ENCODE data around the gene FAM228B.

GRCh38 chr2:24132543-24132942 lies 9.3 kb downstream of the FAM228B start:
- TF ChIP-seq AFF4 (CRISPR knock-in tag; IDR thresholded peaks at IDR 0.05) (no peak), CHD2 (IDR thresholded peaks at IDR 0.05; ENCODE audit: low read depth, low read length) (no peak), CBX5 (IDR thresholded peaks at IDR 0.05; ENCODE audit: borderline replicate concordance, low read depth) (no peak), CTCF (IDR thresholded peaks at IDR 0.05 in 2 of 3, conservative IDR thresholded peaks at IDR 0.05 in 1 of 3; ENCODE audit: insufficient read depth in 2 of 3, low read depth in 1 of 3, low read length in 3 of 3) (no peak), EZH2 (IDR thresholded peaks at IDR 0.05; ENCODE audit: borderline replicate concordance, low read depth, low read length) (no peak), KDM4B (IDR thresholded peaks at IDR 0.05; ENCODE audit: borderline replicate concordance in 2 of 2, low read depth in 1 of 2) (no peak), BDP1 (IDR thresholded peaks at IDR 0.05; ENCODE audit: insufficient read depth, insufficient read length) (no peak), TCF7L2 (IDR thresholded peaks at IDR 0.05; ENCODE audit: low read depth, low read length) (no peak), TAF1 (IDR thresholded peaks at IDR 0.05; ENCODE audit: control insufficient read depth, extremely low read depth, insufficient read depth, low read length, severe bottlenecking) (no peak), SMARCC2 (IDR thresholded peaks at IDR 0.05; ENCODE audit: low read depth) (no peak), CC2D1A (IDR thresholded peaks at IDR 0.05) (no peak), TARDBP (IDR thresholded peaks at IDR 0.05) (no peak)
- TF ChIP-seq, protein P1, sequence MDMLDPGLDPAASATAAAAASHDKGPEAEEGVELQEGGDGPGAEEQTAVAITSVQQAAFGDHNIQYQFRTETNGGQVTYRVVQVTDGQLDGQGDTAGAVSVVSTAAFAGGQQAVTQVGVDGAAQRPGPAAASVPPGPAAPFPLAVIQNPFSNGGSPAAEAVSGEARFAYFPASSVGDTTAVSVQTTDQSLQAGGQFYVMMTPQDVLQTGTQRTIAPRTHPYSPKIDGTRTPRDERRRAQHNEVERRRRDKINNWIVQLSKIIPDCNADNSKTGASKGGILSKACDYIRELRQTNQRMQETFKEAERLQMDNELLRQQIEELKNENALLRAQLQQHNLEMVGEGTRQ (CRISPR knock-in tag; IDR thresholded peaks at IDR 0.05): no peak
- TF ChIP-seq, protein P2, sequence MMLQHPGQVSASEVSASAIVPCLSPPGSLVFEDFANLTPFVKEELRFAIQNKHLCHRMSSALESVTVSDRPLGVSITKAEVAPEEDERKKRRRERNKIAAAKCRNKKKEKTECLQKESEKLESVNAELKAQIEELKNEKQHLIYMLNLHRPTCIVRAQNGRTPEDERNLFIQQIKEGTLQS (IDR thresholded peaks at IDR 0.05): no peak
- TF ChIP-seq, protein P2 (CRISPR knock-in tag; conservative IDR thresholded peaks at IDR 0.05): no peak
